HG03442 (cell line): Measurements from ENCODE around the gene INSIG2.
A peak's percentile ranks its signal among the peaks of the same experiment; 100 is the strongest.

Experiments used
- ATAC-seq: cut with Tn5 transposase; IDR thresholded peaks from one replicate; pipeline ENCODE4 v1.9.1; 2021; ENCODE audit warnings: mild to moderate bottlenecking, moderate library complexity; ENCODE audit not compliant: unreplicated experiment

INSIG2 gene

GRCh38 chr2:118097657-118098056 lies 9.4 kb downstream of the INSIG2 start:
- no peak for ATAC-seq

- ATAC-seq, result no peak
Observed at GRCh38 chr2:118098307-118099030, 10.2 kb downstream of the INSIG2 start.

- ATAC-seq, result no peak
Observed at GRCh38 chr2:118102433-118103082, 14.3 kb downstream of the INSIG2 start.

GRCh38 chr2:118103951-118104940 lies 16.0 kb downstream of the INSIG2 start:
- peak; percentile 98 for ATAC-seq

- ATAC-seq, result no peak
Observed at GRCh38 chr2:118105497-118105896, 17.2 kb downstream of the INSIG2 start.

GRCh38 chr2:118106926-118107325 lies 18.7 kb downstream of the INSIG2 start:
- ATAC-seq, result no peak

GRCh38 chr2:118110310-118110709 lies 22.0 kb downstream of the INSIG2 start:
- ATAC-seq, result no peak

- ATAC-seq, result no peak
Observed at GRCh38 chr2:118110991-118111390, 22.7 kb downstream of the INSIG2 start.

- ATAC-seq, result no peak
Observed at GRCh38 chr2:118112771-118113334, 24.6 kb downstream of the INSIG2 start.

- ATAC-seq, result no peak
Observed at GRCh38 chr2:118114863-118115262, 26.6 kb downstream of the INSIG2 start.

GRCh38 chr2:118115761-118116160 lies 27.5 kb downstream of the INSIG2 start:
- no peak for ATAC-seq

- no peak for ATAC-seq
Observed at GRCh38 chr2:118118479-118118878, 30.2 kb downstream of the INSIG2 start.

GRCh38 chr2:118119158-118119727 lies 31.0 kb downstream of the INSIG2 start:
- ATAC-seq, result no peak

GRCh38 chr2:118119761-118120400 lies 31.6 kb downstream of the INSIG2 start:
- no peak for ATAC-seq

- ATAC-seq, result no peak
Observed at GRCh38 chr2:118120401-118120780, 32.1 kb downstream of the INSIG2 start.

- ATAC-seq, result no peak
Observed at GRCh38 chr2:118121101-118121500, 32.8 kb downstream of the INSIG2 start.

- ATAC-seq, result no peak
Observed at GRCh38 chr2:118121986-118122524, 33.8 kb downstream of the INSIG2 start.

- ATAC-seq, result peak; percentile 79
Observed at GRCh38 chr2:118122594-118123281, 34.5 kb downstream of the INSIG2 start.

- ATAC-seq, result no peak
Observed at GRCh38 chr2:118123561-118124232, 35.4 kb downstream of the INSIG2 start.
